Astrocyte (in vitro differentiated cells and primary cell): Measurements from ENCODE around the gene DEPDC1B. TPM values are rescaled to one million over a fixed set of nuclear protein-coding genes. Genes with fewer than 3 reads are reported as not detected.

ENCODE experiments used
- DNase-seq: peaks from one replicate; pipeline ENCODE4 v3.0.0-alpha.2; 2010; ENCODE audit warnings: low read depth
- FAIRE-seq: peaks from 2 replicates; lab custom pipeline; 2011; peaks lifted over from hg19 to GRCh38; lab: Jason Lieb, UNC
- H2AFZ ChIP-seq: 2 replicates; pipeline ENCODE4 v1.6.0; 2012; ENCODE audit warnings: low read depth, low read length, inconsistent platforms
- H3K27ac ChIP-seq: 2 replicates; pipeline ENCODE4 v1.5.1; 2011; ENCODE audit warnings: low read depth, low read length, inconsistent platforms
- H3K27me3 ChIP-seq: 2 replicates; pipeline ENCODE4 v1.6.0; 2011; ENCODE audit warnings: low read length, inconsistent platforms; ENCODE audit not compliant: insufficient read depth
- H3K36me3 ChIP-seq: 2 replicates; pipeline ENCODE4 v1.5.1; 2011; ENCODE audit warnings: low read length, inconsistent platforms; ENCODE audit not compliant: insufficient read depth
- H3K4me1 ChIP-seq: 2 replicates; pipeline ENCODE4 v1.5.1; 2011; ENCODE audit warnings: low read length, inconsistent platforms; ENCODE audit not compliant: insufficient read depth
- H3K4me2 ChIP-seq: 2 replicates; pipeline ENCODE4 v1.6.0; 2012; ENCODE audit warnings: low read length, inconsistent platforms
- H3K4me3 ChIP-seq: 2 replicates; pipeline ENCODE4 v1.5.1; 2011; ENCODE audit warnings: low read depth, mild to moderate bottlenecking, low read length, inconsistent platforms; ENCODE audit not compliant: insufficient read depth
- H3K79me2 ChIP-seq: 2 replicates; pipeline ENCODE4 v1.6.0; 2012; ENCODE audit warnings: mild to moderate bottlenecking, low read length, inconsistent platforms; ENCODE audit not compliant: insufficient read depth
- H3K9ac ChIP-seq: 2 replicates; pipeline ENCODE4 v1.6.0; 2012; ENCODE audit warnings: mild to moderate bottlenecking, low read length, inconsistent platforms
- H3K9me3 ChIP-seq: 2 replicates; pipeline ENCODE4 v1.5.1; 2012; ENCODE audit warnings: low read depth, mild to moderate bottlenecking, low read length, inconsistent platforms; ENCODE audit not compliant: insufficient read depth
- H4K20me1 ChIP-seq: 2 replicates; pipeline ENCODE4 v1.6.0; 2012; ENCODE audit warnings: low read length, inconsistent platforms; ENCODE audit not compliant: insufficient read depth
- H3K27ac Mint-ChIP-seq: one replicate; pipeline ENCODE4 v1.8.0; 2021; ENCODE audit warnings: mild to moderate bottlenecking, mixed read lengths; ENCODE audit not compliant: unreplicated experiment
- H3K27me3 Mint-ChIP-seq: one replicate; pipeline ENCODE4 v1.8.0; 2021; ENCODE audit warnings: low read depth, mixed read lengths; ENCODE audit not compliant: unreplicated experiment
- H3K36me3 Mint-ChIP-seq: one replicate; pipeline ENCODE4 v1.8.0; 2021; ENCODE audit warnings: low read depth, mixed read lengths; ENCODE audit not compliant: unreplicated experiment
- H3K4me1 Mint-ChIP-seq: one replicate; pipeline ENCODE4 v1.8.0; 2021; ENCODE audit warnings: low read depth, mixed read lengths; ENCODE audit not compliant: unreplicated experiment
- H3K4me3 Mint-ChIP-seq: one replicate; pipeline ENCODE4 v1.8.0; 2021; ENCODE audit warnings: mild to moderate bottlenecking, moderate library complexity, mixed read lengths; ENCODE audit not compliant: unreplicated experiment
- H3K9me3 Mint-ChIP-seq: one replicate; pipeline ENCODE4 v1.8.0; 2021; ENCODE audit warnings: mild to moderate bottlenecking, mixed read lengths; ENCODE audit not compliant: unreplicated experiment
- CTCF ChIP-seq: IDR thresholded peaks from 2 replicates; pipeline ENCODE4 v1.5.1; 2011; ENCODE audit warnings: low read depth, mild to moderate bottlenecking, inconsistent platforms, low read length, moderate library complexity; ENCODE audit not compliant: insufficient read depth
- EZH2 ChIP-seq: IDR thresholded peaks from 2 replicates; pipeline ENCODE4 v1.6.1; 2012; ENCODE audit warnings: mild to moderate bottlenecking, low read length, inconsistent platforms; ENCODE audit not compliant: insufficient read depth
- total RNA-seq: library from RNA; stranded (reverse); gene quantifications from 2 replicates; pipeline ENCODE4 v1.2.1, GENCODE V29; 2021

DEPDC1B gene
- total RNA-seq, 1 donor from 2014 or later, result 2.2 TPM

- Histone ChIP-seq H3K27me3 (no peaks in the 10 kb centered on the region), H3K4me1 (no peaks in the 10 kb centered on the region), H4K20me1 (no peaks in the 10 kb centered on the region), H3K27ac (no peak overlapping the region), H2AFZ (peak overlapping the region; percentile 39), H3K79me2 (peaks cover 54% of the 10 kb centered on the region), H3K4me2 (peak overlapping the region; percentile 30), H3K9ac (peak overlapping the region; percentile 34), H3K9me3 (no peaks in the 10 kb centered on the region), H3K4me3 (no peak overlapping the region), H3K36me3 (no peaks in the 10 kb centered on the region)
- H3K9me3 Mint-ChIP-seq, result no peaks in the 10 kb centered on the region
- peaks cover 16% of the 10 kb centered on the region for H3K4me1 Mint-ChIP-seq
- no peaks in the 10 kb centered on the region for H3K36me3 Mint-ChIP-seq
- H3K4me3 Mint-ChIP-seq, result no peak overlapping the region
- FAIRE-seq (no peak), DNase-seq (peak; percentile 29)
- H3K27me3 Mint-ChIP-seq, result no peaks in the 10 kb centered on the region
- TF ChIP-seq CTCF (peak; percentile 55), EZH2 (no peak)
- no peak overlapping the region for H3K27ac Mint-ChIP-seq
These were observed 21.9 kb downstream of the DEPDC1B start for GRCh38 chr5:60677850-60678664.

GRCh38 chr5:60675286-60675685 lies 24.7 kb downstream of the DEPDC1B start:
- H3K4me1 Mint-ChIP-seq, result peaks cover 18% of the 10 kb centered on the region
- TF ChIP-seq EZH2, result no peak
- no peak for TF ChIP-seq CTCF
- no peaks in the 10 kb centered on the region for H3K9me3 Mint-ChIP-seq
- Histone ChIP-seq H3K4me1 (no peaks in the 10 kb centered on the region), H3K9me3 (no peaks in the 10 kb centered on the region), H3K27ac (no peak overlapping the region), H3K4me3 (no peak overlapping the region), H3K36me3 (no peaks in the 10 kb centered on the region), H3K79me2 (peaks cover 53% of the 10 kb centered on the region), H4K20me1 (no peaks in the 10 kb centered on the region), H3K9ac (no peak overlapping the region), H3K4me2 (no peak overlapping the region), H3K27me3 (no peaks in the 10 kb centered on the region), H2AFZ (no peak overlapping the region)
- H3K36me3 Mint-ChIP-seq, result no peaks in the 10 kb centered on the region
- no peaks in the 10 kb centered on the region for H3K27me3 Mint-ChIP-seq
- FAIRE-seq (no peak), DNase-seq (no peak)
- no peak overlapping the region for H3K4me3 Mint-ChIP-seq
- no peak overlapping the region for H3K27ac Mint-ChIP-seq
